PC-9 (cell line): Measurements from ENCODE around the gene LRRK1. TPM values are rescaled to one million over a fixed set of nuclear protein-coding genes. Genes with fewer than 3 reads are reported as not detected.

Source experiments
- BruUV-seq: library from RNA; stranded (reverse); fragments of 400-500 nt; replicated peaks from 2 replicates; lab custom pipeline; 2021; lab: Mats Ljungman, UMichigan
- CTCF ChIA-PET: fragments of 300-600 bp; sonication (Branson Sonifier 250); formaldehyde crosslinking; loops from one replicate; lab custom pipeline; 2022; ENCODE audit warnings: antibody characterized with exemption; lab: Charles Lee
- POLR2A ChIA-PET: fragments of 300-600 bp; sonication (Branson Sonifier 250); formaldehyde crosslinking; loops from one replicate; lab custom pipeline; 2022; ENCODE audit warnings: antibody characterized with exemption; ENCODE audit not compliant: unreplicated experiment; lab: Charles Lee
- DNase-seq, 2 experiments: peaks; one replicate each; pipeline versions ENCODE4 v3.0.0 to v3.0.0-alpha.2; 2015 to 2022; ENCODE audit warnings: mixed read lengths in 1 of 2
- H2AFZ ChIP-seq: fragments of 200-600 bp; sonication (generic); 2 replicates; pipeline ENCODE4 v1.8.1; 2017; ENCODE audit warnings: antibody characterized with exemption
- H3F3A ChIP-seq: fragments of 200-600 bp; sonication (generic); 2 replicates; pipeline ENCODE4 v1.8.1; 2017; ENCODE audit warnings: antibody characterized with exemption, mild to moderate bottlenecking, low read depth; ENCODE audit not compliant: insufficient read depth
- H3K27ac ChIP-seq: fragments of 200-600 bp; sonication (generic); 2 replicates; pipeline ENCODE4 v1.6.1; 2016; ENCODE audit warnings: mixed run types
- H3K27me3 ChIP-seq: fragments of 200-600 bp; sonication (generic); 2 replicates; pipeline ENCODE4 v1.6.1; 2016; ENCODE audit warnings: low read depth, mixed run types; ENCODE audit not compliant: insufficient read depth
- H3K36me3 ChIP-seq: fragments of 200-600 bp; sonication (generic); 2 replicates; pipeline ENCODE4 v1.6.1; 2016; ENCODE audit warnings: low read depth, mixed run types
- H3K4me1 ChIP-seq: fragments of 200-600 bp; sonication (generic); replicated peaks from 2 replicates; pipeline ENCODE4 v1.6.1; 2016; ENCODE audit warnings: mixed run types; ENCODE audit not compliant: insufficient read depth
- H3K4me2 ChIP-seq: fragments of 200-600 bp; sonication (generic); 2 replicates; pipeline ENCODE4 v1.6.1; 2017; ENCODE audit warnings: mixed run types
- H3K4me3 ChIP-seq: fragments of 200-600 bp; sonication (generic); 2 replicates; pipeline ENCODE4 v1.6.1; 2016; ENCODE audit warnings: mixed run types
- H3K79me2 ChIP-seq: fragments of 200-600 bp; sonication (generic); 2 replicates; pipeline ENCODE4 v1.6.1; 2017; ENCODE audit warnings: low read depth, mixed run types
- H3K9me2 ChIP-seq: fragments of 200-600 bp; sonication (generic); 2 replicates; pipeline ENCODE4 v1.8.1; 2017; ENCODE audit warnings: mild to moderate bottlenecking; ENCODE audit not compliant: insufficient read depth
- H3K9me3 ChIP-seq: fragments of 200-600 bp; sonication (generic); 2 replicates; pipeline ENCODE4 v1.8.1; 2016; ENCODE audit warnings: low read depth; ENCODE audit not compliant: insufficient read depth
- H4K20me1 ChIP-seq: fragments of 200-600 bp; sonication (generic); 2 replicates; pipeline ENCODE4 v1.8.1; 2017; ENCODE audit not compliant: insufficient read depth
- CTCF ChIP-seq: fragments of 200-600 bp; sonication (generic); conservative IDR thresholded peaks from 2 replicates; pipeline ENCODE4 v1.6.1; 2017; ENCODE audit warnings: mixed run types, antibody characterized with exemption, mild to moderate bottlenecking, moderate library complexity
- EZH2 ChIP-seq: fragments of 200-600 bp; sonication (generic); IDR thresholded peaks from 2 replicates; pipeline ENCODE4 v1.8.0; 2017; ENCODE audit warnings: antibody characterized with exemption, low read depth
- intact Hi-C: fragments of 100-400 bp; cut with micrococcal nuclease; formaldehyde crosslinking; loops from one replicate; pipeline ENCODE4 v1.10.0; 2022; ENCODE audit not compliant: unreplicated experiment
- total RNA-seq: library from RNA; stranded (reverse); gene quantifications from 2 replicates; pipeline ENCODE4 v1.2.3, GENCODE V29; 2021

LRRK1 gene
- total RNA-seq, 1 experiment from 2014 or later = 15.7 TPM

DNA sequence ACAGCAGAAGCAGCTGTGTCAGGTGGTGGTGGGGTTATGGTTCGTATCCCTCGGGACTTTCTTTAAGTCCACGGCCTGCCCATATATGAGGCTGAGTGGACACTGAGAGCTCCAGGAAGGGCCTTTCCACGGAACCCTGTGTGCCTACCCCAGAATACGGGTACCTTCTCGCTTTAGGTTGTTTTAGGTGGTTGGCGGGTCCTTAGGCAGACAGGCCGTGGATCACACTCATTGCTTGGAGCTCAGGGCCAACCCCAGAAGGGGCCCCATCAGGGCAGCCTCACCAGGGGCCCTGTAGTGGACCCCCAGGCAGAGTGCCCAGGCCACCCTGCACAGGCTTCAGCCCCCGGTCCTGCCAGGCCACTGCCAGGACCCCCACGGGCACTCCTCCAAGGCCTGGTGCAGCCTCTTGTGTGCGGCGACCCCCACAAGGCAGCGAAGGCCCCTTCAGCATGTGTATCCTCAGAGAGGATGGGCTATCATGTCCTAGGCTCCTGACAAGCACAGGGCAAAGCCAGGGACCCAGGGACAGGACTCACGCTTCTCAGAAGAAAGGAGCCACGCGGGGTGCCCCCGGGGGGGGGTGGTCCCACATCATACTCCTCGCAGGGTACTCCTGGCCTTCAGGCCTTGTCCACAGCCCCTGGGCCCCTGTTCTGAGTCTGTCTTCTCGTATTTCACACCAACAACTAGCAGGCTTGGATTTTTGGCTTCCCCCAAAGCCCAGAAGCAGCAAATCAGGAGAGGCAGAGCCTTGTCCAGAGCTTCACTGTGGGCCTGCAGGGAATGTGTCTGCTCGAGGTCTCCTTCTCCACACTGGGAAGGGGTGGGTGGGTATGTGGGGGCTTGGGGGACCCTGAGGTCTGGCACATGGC lies 93.4 kb downstream of the LRRK1 start:
- Histone ChIP-seq H3K27ac (no peak overlapping the region), H3K4me2 (no peak overlapping the region), H3K27me3 (no peaks in the 10 kb centered on the region), H3K36me3 (no peaks in the 10 kb centered on the region), H3K4me1 (0 out of 2 replicates have a peak, but pooled peaks cover 4% of the 10 kb centered on the region), H3K9me3 (no peaks in the 10 kb centered on the region), H3K79me2 (no peaks in the 10 kb centered on the region), H3K4me3 (no peak overlapping the region), H4K20me1 (no peaks in the 10 kb centered on the region), H2AFZ (no peak overlapping the region), H3F3A (no peaks in the 10 kb centered on the region), H3K9me2 (no peaks in the 10 kb centered on the region)
- DNase-seq = no peak
- POLR2A ChIA-PET = no interaction called here
- TF ChIP-seq CTCF (no peak), EZH2 (no peak)
- CTCF ChIA-PET = interaction anchor here (0.6 kb wide), 1 partner anchor 580 kb away, joined by 3 read pairs; no protein-coding TSS in a partner anchor
- BruUV-seq = no TSS peak
- intact Hi-C loops = no loop called here

GRCh38 chr15:101013201-101013550 lies 94.0 kb downstream of the LRRK1 start:
- Histone ChIP-seq H3K36me3 (no peaks in the 10 kb centered on the region), H2AFZ (no peak overlapping the region), H3K4me2 (no peak overlapping the region), H3F3A (no peaks in the 10 kb centered on the region), H3K79me2 (no peaks in the 10 kb centered on the region), H3K9me3 (no peaks in the 10 kb centered on the region), H3K27me3 (no peaks in the 10 kb centered on the region), H3K9me2 (no peaks in the 10 kb centered on the region), H4K20me1 (no peaks in the 10 kb centered on the region), H3K4me3 (no peak overlapping the region), H3K4me1 (0 out of 2 replicates have a peak, but pooled peaks cover 4% of the 10 kb centered on the region), H3K27ac (no peak overlapping the region)
- TF ChIP-seq CTCF (no peak), EZH2 (no peak)
- ChIA-PET POLR2A (no interaction called here), CTCF (interaction anchor here (0.6 kb wide), 1 partner anchor 157 kb away, joined by 20 read pairs; no protein-coding TSS in a partner anchor)
- intact Hi-C loops = no loop called here
- DNase-seq = no peak
- BruUV-seq = no TSS peak

- Histone ChIP-seq H3K27ac (no peak overlapping the region), H3K36me3 (no peaks in the 10 kb centered on the region)
- POLR2A ChIA-PET = no interaction called here
Measured at GRCh38 chr15:101013769-101014675, 94.9 kb downstream of the LRRK1 start.

More at GRCh38 chr15:101013769-101014675, 94.9 kb downstream of the LRRK1 start:
- no peaks in the 10 kb centered on the region for H3K9me3 ChIP-seq
- no peaks in the 10 kb centered on the region for H3K79me2 ChIP-seq
- H2AFZ ChIP-seq = no peak overlapping the region
- H3K4me2 ChIP-seq = no peak overlapping the region
- no TSS peak for BruUV-seq
- no peak overlapping the region for H3K4me3 ChIP-seq
- H3K9me2 ChIP-seq = no peaks in the 10 kb centered on the region
- CTCF ChIA-PET = interaction anchor here (0.6 kb wide), 1 partner anchor 158 kb away, joined by 20 read pairs; no protein-coding TSS in a partner anchor
- H3K27me3 ChIP-seq = no peaks in the 10 kb centered on the region
- H3K4me1 ChIP-seq = no peaks in the 10 kb centered on the region
- no peak for DNase-seq
- TF ChIP-seq EZH2 = no peak
- no peak for TF ChIP-seq CTCF
- no peaks in the 10 kb centered on the region for H4K20me1 ChIP-seq
- H3F3A ChIP-seq = no peaks in the 10 kb centered on the region
- intact Hi-C loops = loop anchor here (2.0 kb wide), 1 partner anchor 75 kb away; no protein-coding TSS in a partner anchor
